Measurements from ENCODE around the gene SIGLEC15.
A peak's percentile ranks its signal among the peaks of the same experiment; 100 is the strongest.
"Not testable (repeated sequence)": the region's sequence is repeated elsewhere in the genome, so short reads cannot be mapped to it uniquely, and the experiment has no call there.

The SIGLEC15 gene, protein sequence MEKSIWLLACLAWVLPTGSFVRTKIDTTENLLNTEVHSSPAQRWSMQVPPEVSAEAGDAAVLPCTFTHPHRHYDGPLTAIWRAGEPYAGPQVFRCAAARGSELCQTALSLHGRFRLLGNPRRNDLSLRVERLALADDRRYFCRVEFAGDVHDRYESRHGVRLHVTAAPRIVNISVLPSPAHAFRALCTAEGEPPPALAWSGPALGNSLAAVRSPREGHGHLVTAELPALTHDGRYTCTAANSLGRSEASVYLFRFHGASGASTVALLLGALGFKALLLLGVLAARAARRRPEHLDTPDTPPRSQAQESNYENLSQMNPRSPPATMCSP

DNA sequence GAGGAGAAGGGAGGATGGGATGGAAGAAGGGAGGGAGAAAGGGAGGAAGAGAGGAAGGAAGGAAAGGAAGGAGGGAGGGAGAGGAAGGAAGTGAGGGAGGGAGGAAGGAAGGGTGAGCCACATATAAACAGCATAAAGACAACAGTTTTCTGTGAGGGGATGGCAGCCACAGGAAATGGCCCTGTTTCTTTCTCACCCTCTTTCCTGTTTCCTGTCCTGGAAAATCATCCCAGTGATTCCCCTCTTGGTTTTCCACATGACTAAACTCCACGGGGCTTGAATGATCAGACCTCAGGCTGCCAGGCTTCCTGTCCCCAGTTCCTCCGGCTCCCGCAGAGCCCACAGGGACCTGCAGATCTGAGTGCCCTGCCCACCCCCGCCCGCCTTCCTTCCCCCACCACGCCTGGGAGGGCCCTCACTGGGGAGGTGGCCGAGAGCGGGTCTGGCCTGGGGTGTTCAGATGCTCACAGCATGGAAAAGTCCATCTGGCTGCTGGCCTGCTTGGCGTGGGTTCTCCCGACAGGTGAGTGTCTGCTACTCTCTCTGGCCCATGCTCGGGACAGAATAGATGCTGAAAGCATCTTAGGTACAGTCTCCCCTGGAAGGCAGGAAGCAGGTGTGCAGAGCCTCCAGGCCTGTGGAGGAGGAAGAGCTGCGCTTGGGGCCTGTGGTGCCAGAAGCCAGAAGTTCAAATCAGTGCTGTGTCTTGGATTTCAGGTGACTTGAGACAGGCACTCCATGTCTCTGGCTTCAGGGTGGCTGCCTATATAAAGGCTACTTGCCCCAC lies at the start of gene SIGLEC15:
SIGLEC15 (plus strand) TSS at position 418 of the 787 bp plus-strand sequence; CDS start at position 472, 54 bp downstream.
- no peak for DNase-seq

- DNase-seq, result no peak
Observed at GRCh38 chr18:45775743-45776142, 49.7 kb upstream of the SIGLEC15 start.

DNA sequence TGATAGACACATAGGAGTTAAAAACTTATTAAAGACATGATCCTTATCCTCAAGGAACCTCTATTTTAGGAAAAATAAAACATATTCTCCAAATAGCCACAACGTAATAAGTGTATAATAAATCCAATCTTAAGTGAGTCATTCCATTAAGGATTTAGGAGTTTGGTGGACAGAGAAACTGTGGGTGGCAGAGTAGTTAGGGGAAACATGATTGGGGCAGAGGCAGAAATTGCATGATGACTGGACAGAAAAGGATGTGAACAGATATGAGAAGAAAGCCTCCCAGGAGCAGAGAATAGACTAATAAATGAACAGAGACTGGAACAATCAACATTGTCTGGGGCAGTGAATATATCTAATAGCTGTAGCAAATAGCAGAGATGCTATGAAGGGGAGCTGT lies 48.1 kb upstream of the SIGLEC15 start:
- DNase-seq, result peak; percentile 26

DNA sequence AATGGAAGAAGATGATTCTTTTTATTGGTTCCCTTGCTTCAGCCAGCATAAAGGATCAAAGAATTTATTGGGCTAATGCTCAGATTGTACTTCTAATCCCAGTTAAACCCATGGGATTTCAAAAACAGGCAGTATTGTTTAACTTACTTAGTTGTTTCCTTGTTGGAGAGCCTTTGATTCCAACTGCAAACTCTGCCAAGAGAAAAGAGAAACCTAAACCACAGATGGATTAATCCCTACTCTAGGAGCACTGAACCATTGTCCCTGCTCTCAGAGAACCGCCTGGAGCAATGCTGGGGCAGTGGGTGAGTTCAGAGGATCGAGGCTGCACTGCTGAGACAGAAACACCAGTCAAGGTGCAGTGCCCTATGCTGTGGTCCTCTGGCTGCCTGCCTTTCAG lies 44.9 kb upstream of the SIGLEC15 start:
- DNase-seq, result no peak

- DNase-seq, result no peak
Observed at GRCh38 chr18:45782662-45783061, 42.8 kb upstream of the SIGLEC15 start.

- no peak for DNase-seq
Observed at GRCh38 chr18:45783097-45784075, 42.1 kb upstream of the SIGLEC15 start.

- no peak for DNase-seq
Observed at GRCh38 chr18:45785134-45785533, 40.3 kb upstream of the SIGLEC15 start.

- DNase-seq, result no peak
Observed at GRCh38 chr18:45786941-45787340, 38.5 kb upstream of the SIGLEC15 start.

GRCh38 chr18:45787346-45787745 lies 38.1 kb upstream of the SIGLEC15 start:
- DNase-seq, result no peak

DNA sequence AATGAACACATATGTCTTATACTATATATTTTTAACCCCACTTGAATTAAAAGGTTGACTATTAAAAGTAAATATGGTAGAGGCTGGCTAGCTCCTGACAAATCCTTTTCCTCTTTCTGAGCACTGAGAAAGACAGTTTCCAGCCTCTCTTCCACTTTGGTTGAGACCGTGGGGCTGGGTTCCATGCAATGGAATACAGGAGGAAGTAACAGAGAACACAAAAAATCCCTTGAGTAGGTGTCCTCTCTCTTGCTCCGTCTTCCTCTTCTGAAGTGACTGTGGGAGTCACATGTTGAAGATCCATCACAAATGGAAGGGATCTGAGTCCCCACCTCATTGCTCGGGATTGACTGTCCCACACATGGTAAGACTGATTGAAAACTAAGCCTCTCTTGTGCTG lies 36.6 kb upstream of the SIGLEC15 start:
- DNase-seq, result no peak

GRCh38 chr18:45792506-45793263 lies 32.8 kb upstream of the SIGLEC15 start:
- DNase-seq, result no peak

- DNase-seq, result peak; percentile 68
Observed at GRCh38 chr18:45793264-45793965, 32.1 kb upstream of the SIGLEC15 start.

DNA sequence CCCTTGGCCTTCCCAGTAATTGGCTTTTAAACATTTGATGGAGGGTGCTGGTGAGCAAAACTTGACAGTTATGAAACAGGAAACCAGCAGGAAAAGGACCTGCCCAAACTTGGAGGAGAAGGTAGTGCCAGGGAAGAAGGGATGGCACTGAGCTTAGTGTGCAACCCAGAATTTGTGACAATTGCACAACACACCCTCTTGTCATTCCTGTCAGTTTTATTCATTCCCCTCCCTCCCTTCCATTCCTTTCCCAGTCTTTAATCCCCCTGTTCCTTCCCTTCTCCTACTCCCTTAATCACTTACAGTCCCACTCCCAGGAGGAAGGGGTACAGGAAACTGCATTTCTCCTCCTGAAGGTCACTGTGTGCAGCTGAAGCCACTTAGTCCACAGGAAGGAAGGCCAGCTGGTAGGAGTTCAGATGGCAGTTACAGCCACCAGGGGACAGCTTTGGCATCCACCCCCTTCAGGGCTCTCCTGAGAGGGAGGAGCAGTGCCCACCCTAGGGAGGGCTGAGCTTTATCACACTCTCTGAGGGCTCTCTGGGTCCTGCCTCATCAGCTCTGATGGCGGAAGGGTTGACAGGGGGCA lies 24.0 kb upstream of the SIGLEC15 start:
- DNase-seq, result no peak

GRCh38 chr18:45802814-45803492 lies 22.5 kb upstream of the SIGLEC15 start:
- peak; percentile 42 for DNase-seq

DNA sequence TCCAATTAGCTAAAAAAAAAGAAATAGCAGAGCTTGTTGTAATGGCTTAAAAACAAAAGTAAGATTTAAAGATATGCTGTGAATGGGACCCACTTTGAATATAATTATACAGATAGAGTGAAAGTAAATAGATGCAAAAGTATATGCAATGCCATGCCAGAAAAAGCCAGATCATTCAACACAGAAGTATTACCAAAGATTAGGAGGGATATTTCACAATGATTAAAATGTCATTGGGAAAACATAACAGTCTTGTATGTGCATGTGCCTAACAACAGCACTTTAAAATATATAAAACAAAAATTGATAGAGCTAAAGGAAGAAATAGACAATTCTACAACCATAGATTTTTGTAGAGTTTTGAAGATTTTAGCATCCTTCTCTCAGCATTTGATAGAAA lies 19.9 kb upstream of the SIGLEC15 start:
- DNase-seq, result no peak

- DNase-seq, result no peak
Observed at GRCh38 chr18:45806226-45806625, 19.2 kb upstream of the SIGLEC15 start.

GRCh38 chr18:45807144-45807543 lies 18.3 kb upstream of the SIGLEC15 start:
- DNase-seq, result not testable (repeated sequence)

- not testable (repeated sequence) for DNase-seq
Observed at GRCh38 chr18:45814733-45815132, 10.7 kb upstream of the SIGLEC15 start.

DNA sequence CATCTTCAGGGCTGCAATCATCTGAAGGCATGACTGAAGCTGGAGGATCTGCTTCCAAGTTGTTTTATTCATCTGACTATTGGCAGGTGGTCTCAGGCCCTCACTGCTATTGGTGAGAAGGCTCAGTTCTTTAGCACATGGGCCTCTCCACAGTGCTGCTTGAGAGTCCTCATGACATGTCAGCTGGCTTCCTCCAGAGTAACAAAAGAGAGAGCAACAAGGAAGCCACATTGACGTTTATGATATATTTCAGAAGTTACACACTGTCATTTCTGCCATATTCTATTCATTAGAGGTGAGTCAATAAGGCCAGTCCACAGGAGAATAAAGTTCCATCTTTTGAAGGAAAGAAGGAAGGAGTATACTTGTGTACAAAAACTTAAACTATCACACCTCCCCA lies 7.9 kb upstream of the SIGLEC15 start:
- no peak for DNase-seq

DNA sequence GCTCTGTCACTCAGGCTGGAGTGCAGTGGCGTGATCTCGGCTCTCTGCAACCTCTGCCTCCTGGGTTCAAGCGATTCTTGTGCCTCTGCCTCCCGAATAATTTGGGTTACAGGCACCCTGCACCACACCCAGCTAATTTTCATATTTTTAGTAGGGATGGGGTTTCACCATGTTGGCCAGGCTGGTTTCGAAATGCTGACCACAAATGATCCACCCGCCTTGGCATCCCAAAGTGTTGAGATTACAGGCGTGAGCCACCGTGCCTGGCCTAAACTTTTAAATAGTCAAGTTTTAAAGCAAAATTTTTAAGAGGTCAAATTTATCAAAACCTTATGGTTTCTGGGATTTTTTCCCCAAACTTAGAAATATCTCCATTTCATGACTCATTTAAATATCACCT lies 6.7 kb upstream of the SIGLEC15 start:
- DNase-seq, result not testable (repeated sequence)

Measured in T1000 (cell line).